ENCODE measurements around the gene TBKBP1.

The TBKBP1 gene

DNA sequence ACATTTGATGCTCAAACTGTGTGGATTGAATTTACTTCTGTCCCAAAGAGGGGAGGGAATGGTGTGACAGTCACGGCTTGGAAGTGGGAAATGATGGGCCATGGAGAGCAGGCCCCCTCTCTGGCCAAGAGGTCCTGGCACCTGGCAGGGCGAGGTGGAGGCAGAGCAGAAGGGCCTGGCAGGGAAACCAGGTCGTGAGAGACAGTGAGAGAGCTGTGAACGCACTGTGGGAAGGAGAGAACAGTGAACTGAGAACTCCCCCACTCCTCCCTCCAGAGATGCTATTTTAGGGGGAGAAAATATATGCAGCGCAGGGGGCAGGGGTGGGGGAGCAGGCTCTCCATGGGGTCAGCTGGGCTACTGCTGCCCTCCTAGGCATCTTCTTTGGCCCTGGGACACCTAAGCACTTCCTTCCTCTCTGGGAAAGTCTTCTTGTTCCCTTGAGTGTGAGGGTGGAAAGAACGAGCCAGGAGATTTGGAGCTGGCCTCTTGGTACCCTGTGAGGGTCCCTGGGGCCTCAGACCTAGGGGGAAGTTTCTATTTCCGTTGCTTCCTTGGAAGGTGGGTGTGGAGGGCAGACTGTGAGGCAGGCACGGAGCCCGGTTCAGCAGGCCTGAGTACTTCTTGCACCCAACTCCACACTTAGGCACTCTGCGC, 21.8 kb downstream of the TBKBP1 start:
- DNase-seq: no peak

GRCh38 chr17:47716375-47716774, 22.4 kb downstream of the TBKBP1 start:
- DNase-seq: no peak

- DNase-seq: no peak
These were observed 23.3 kb downstream of the TBKBP1 start for GRCh38 chr17:47717261-47717697.

DNA sequence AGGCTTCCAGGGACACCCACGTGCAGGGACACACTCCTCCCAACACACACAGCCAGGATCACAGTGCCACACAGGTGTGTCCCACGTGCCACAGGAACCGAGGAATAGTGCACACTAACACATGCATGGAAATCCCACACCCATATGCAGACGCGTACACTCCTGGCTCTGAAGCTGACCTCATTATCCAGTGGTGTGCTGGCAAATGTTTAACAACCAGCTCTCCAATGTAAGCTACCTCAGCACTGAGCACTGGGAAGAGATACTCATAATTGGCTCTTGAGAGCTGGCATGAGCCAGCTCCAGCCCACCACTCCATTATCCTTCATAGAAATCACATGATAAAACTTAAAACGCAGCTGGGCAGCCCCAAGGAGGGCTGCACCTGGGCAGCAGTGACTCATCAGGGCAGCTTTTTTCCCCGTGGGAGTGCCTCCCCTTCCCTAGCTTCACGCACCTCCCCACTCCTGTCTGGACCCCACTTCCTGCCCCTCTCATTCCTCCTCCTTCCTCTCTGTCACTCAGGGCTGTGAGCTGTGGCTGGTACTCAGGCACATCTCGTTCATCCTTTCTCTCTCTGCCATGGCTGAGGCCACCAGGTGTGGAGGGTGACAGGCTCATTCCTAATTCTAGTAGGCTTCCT, 24.1 kb downstream of the TBKBP1 start:
- no peak for DNase-seq

GRCh38 chr17:47718634-47719405, 24.9 kb downstream of the TBKBP1 start:
- DNase-seq: no peak

DNA sequence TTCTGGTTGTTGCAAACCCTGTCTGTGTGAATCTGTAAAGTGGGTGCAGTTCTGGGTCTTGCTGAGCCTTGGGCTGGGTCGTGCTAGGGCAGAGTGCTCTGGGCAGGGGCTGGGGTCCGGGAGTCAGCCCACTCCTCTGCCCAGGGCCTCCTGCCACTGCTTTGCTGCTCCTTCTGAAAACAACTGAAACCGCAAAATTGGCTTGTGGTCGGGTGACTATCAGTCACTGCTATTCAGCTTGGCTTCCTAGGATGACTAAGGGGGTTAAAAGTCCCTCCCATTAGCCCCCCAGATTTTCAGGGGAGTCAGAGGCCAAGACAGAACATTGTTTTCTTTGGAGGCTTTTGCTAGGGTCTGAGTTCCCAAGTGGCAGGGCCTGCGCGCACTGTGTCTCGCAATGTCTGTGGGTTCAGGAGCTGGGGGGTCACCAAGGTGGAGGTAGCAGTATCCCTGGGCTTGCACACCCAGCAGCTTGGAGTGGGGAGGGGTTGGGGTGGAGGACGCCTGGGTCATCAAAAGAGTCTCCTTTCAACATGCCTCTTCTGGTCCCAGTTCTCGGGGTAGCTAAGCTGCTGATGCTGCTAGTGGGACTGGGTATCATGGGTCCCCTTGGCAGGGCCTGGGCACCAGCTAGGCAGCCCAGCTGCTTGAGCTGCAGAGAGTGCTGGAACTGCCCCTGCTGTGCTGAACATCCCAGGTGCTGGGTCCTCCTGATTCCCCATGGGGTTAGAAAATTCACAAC, 25.6 kb downstream of the TBKBP1 start:
- DNase-seq: no peak

DNA sequence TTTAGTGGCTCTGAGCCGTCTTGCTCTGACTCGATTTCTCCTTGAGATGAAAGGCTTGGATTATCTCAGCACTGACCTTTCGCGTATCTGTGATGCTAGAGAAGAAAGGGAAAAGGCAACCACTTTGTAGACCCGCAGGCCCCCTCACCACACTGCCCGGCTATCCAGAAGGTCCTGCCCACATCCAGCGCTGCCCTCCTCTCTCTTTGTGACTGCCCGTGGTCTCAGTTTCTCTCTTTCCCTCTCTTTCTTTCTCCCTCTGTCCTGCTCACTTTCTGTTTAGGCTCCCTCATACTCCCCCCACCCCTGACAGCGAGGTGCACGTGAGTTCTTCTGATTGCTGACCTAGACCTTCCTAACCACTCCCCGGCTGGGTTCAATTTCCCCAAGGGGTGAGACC, 26.2 kb downstream of the TBKBP1 start:
- DNase-seq: no peak

GRCh38 chr17:47720754-47721533, 27.0 kb downstream of the TBKBP1 start:
- no peak for DNase-seq

DNA sequence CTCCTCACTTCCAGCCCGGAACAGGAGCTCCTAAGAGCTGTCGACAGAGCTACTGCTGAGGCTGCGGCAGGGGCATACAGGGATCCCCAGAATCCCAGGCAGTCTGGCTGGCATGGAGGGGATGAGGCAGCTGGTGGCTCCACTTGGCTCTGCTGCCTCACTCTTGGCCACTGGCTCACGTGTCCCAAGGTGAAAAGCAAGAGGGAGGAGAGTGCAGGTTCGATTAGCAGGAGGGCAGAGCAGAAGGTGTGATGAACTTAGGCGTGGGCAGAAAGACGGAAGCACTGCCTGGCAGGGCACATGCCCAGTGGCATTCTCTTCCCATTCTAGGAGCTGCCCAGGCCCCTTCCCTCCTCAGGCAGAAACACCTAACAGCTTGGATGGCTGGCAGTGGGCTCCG, 27.8 kb downstream of the TBKBP1 start:
- DNase-seq: no peak

DNA sequence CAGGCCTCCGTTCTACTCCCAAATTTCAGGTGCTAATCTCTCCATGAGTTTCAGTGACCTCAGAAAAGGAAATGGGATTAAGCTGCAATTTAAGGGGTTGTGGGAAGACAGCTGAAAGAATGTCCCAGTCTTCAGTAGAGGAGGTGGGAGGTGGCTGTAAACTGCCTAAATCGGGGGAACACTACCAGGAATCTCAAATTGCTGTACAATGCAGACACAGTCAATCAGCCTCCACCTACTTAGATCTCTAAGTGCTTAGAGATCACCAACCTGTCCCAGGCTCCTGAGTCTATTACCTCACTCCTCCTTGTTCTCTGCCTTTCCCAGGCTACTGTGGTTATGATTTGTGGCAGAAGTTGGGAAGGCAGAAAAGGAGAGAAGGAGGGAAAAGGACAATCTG, 30.7 kb downstream of the TBKBP1 start:
- DNase-seq: no peak

- DNase-seq: no peak
These were observed 31.6 kb downstream of the TBKBP1 start for GRCh38 chr17:47725446-47726111.

DNA sequence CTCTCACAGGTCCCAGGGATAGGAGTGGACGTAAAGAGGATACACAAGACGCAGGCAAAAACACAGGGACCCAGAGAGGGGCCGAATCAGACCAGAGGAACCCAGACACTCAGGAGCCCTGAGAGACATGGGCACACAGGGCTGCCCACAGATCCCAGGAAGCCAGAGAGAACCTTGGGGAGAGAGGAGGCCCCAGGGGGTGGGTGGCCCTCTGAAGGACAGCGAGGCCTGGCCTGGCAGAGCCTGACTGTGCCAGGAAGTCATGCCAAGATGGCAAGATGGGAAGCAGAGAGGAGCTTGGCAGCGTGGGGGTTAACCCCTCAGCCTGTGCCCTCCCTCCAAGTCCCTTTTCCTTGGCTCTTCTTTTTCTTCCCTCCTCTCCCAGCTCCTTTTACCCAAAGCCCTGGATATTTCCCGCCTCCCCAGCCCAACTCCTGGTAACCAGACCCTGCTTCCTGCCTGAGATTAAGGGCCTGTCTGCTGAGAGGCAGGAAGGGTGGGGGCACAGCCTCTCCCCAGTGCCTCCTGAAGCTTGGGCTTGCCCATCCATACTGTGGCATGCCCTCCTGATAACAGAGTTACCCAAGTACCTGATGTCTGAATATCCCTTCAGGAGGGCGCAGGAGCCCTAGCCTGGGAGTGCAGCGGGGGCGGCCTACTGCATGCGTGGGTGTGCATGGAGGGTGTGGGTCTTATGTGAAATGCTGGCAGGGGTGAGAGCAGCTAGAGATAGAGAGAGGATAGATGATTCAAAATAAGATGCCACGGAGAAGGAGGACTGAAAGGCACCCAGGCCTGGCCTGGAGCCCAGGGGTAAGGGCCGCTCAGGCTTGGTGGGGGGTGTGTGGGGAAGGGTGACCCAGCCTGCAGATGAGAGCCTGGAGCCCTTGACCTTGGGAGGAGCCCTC, 33.1 kb downstream of the TBKBP1 start:
- no peak for DNase-seq

GRCh38 chr17:47727704-47728036, 33.7 kb downstream of the TBKBP1 start:
- no peak for DNase-seq

DNA sequence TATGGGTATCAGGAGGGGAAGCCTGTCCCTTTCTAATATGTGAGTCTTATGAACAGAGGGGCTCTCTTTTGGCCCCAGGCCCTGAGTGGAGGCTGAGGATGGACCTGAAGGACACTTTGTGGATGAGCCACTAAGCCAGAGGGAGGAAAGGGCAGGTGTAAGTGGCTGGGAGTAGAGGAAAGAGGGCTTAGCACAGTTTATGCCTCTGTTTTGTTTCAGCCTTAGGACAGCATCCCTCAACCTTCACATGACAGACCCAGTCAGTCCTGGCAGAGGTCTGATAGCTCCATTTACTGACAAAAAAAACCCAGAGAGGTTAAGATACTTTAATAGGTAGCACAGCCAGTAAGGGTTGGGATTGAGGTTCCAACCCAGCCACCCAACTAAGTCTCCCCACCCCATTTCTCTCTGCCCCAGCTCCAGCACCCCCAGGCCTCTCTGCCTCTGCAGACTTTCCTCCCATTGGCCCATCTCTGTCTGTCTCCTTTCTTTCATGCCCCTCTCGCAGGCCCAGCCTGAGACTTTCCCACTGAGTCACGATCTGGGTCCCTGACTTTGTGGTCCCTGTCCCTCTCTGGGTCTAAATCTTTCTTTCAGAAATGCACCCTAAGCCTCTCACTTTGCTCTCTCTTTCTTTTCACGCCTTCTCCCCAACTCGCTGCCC, 34.4 kb downstream of the TBKBP1 start:
- DNase-seq: no peak

- DNase-seq: no peak
These were observed 35.5 kb downstream of the TBKBP1 start for GRCh38 chr17:47729476-47729875.

DNA sequence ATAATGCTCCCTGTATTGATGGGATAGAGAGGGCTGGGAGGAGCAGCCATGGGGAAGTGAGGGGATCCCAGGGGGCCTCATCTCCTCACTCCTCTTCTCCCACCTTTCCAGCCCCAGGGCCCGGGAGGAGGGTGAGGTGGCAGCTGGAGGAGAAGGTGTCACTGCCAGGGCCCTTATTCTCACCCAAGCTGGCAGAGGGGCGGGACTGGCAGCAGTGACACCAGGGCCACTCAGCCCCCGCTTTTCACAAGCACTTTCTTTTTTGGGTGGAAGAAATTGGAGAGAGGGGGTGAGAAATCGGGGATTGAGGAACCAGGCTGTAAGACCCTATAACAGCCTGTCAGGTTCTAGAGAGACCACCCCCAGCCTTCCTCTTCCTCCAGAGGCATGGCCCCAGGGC, 36.7 kb downstream of the TBKBP1 start:
- no peak for DNase-seq

DNA sequence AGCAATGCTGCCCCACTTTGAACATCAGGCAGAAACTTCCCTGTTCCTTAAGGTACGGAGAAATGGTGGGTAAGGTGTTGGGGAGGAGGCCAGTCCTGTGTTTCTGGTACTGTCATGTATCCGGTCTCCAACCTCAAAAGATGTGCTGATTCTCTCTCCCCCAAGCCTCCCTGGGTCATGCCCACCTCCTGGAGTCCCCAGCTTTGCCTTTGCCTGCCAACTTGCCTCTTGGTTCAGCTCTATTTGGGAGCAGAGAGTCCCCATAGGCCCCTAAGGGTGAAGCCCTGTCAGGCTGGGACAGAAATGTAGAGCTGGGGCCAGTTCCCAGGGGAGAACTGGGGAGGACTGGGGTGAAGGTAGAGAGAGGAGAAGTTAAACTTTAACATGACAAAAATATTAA, 37.4 kb downstream of the TBKBP1 start:
- DNase-seq: no peak

DNA sequence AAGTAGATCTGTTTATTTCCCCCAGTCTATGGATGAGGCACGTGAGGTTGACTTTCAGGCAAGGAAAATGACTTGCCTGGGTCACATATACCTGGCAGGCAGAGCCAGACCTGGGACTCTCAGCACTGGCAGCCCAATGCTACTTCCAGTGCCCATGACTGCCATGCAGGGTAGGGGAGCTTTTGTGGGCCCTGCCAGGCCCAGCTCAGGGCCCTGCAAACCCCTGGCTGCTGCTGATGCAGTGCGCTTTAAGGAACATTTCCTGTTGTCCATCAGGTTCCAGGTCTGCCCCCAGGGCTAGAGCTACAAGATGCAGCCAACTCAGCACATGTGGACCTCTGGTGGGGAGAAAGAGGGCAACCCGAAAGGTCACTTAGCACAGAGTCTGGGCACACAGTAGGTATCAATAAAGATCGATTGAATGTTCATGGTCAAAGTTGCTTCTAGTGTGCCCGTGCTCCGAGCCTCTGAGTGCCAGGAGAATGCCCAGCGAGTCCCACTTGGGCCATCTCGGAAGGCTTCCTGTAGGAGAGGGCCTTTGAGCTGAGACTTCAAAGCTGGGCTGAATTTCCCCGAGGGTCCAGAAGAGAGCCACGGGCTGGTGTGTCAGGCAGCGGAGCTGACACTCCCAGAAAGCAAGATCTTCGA, 38.6 kb downstream of the TBKBP1 start:
- no peak for DNase-seq

- peak; percentile 52 for DNase-seq
These were observed 39.2 kb downstream of the TBKBP1 start, which contains the start of gene TBX21 for GRCh38 chr17:47733047-47733673. TBX21 (plus strand) TSS chr17:47733236; CDS start chr17:47733455, 219 bp downstream.

Measured in KG1 (cell line).